HG03571 (cell line): Measurements from ENCODE around the gene SLBP.

ENCODE experiments used
- ATAC-seq: cut with Tn5 transposase; IDR thresholded peaks from one replicate; pipeline ENCODE4 v1.9.1; 2021; ENCODE audit not compliant: unreplicated experiment

Gene SLBP

GRCh38 chr4:1749370-1749769 is 37.3 kb upstream of the SLBP start:
- no peak for ATAC-seq

DNA sequence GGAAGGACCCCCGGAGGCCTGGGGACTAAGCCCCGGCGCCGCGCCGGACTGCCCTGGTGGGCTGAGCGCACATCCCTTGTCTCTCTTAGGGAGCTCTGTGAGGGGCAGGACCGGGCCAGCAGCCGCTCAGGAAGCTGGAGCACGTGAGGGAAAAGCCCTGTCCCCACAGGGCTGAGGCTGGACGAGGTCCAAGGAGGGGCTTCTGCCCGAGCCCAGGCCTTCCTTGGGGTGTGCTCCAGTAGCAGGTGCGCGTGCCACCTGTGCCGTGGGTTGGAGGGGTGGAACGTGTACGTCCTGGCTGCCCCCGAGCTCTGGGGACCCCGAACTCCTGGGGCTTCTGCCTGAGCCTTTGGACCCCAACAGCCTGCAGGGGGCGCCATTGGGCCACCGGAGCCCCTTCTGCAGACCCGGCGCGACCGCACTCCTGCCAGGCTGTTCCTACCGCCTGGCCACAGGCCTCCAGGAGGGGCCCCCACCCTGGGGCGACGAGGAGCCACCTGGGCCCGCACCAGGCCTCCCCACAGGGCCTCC is 36.4 kb upstream of the SLBP start:
- ATAC-seq = no peak

- no peak for ATAC-seq
Measured at GRCh38 chr4:1747603-1747967, 35.5 kb upstream of the SLBP start.

GRCh38 chr4:1746919-1747602 is 34.9 kb upstream of the SLBP start:
- no peak for ATAC-seq

- peak; percentile 63 for ATAC-seq
Measured at GRCh38 chr4:1746265-1746691, 34.2 kb upstream of the SLBP start.

GRCh38 chr4:1745697-1746096 is 33.6 kb upstream of the SLBP start:
- no peak for ATAC-seq

DNA sequence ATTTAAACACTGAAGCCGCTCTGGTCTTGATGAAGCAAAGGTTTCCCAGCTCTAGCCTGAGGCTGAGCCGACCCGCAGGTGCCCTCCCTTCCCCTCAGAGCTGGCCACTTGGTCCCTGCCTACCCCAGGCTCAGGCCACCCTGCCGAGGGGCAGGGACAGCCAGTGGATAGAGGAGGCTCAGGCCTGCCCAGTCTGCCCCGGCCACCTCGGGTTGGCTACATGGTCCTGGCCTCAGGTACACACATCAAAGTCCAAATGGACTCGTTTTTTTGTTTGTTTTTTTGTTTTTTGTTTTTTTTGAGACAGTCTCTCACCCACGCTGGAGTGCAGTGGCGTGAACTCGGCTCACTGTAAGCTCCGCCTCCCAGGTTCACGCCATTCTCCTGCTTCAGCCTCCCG is 33.0 kb upstream of the SLBP start:
- ATAC-seq = no peak

DNA sequence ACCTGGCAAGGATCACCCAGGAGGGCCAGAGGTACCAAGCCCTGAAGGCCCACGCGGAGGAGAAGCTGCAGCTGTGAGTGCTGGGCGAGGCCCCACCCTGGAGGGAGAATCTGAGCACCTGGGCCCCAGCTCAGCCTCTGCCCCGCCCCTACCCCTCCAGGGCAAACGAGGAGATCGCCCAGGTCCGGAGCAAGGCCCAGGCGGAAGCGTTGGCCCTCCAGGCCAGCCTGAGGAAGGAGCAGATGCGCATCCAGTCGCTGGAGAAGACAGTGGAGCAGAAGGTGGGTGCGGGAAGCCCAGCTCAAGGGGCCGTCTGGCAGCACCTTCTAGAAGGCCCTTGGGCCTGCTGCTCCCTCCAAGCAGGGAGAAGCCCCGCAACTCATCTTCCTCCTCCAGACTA is 32.4 kb upstream of the SLBP start:
- ATAC-seq = no peak

DNA sequence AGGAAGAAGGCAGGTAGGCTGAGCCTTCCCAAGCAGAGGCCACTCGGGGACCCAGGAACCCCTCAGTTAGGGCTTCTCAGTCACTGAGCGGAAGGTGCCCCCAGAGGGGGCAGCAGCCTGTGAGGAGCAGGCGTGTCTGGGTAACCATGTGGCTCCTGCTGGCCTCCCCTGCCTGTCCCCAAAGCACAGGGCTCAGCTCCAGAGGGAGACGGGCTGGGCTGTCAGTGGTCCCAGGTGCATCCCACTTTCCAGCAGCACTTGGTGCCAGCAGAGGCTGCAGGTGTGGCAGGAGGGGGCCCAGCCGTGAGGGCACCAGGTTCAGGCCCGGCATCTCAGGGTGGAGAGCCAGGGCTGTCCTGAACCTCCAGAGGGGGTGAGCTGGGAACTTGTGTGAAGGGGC is 31.9 kb upstream of the SLBP start:
- no peak for ATAC-seq

DNA sequence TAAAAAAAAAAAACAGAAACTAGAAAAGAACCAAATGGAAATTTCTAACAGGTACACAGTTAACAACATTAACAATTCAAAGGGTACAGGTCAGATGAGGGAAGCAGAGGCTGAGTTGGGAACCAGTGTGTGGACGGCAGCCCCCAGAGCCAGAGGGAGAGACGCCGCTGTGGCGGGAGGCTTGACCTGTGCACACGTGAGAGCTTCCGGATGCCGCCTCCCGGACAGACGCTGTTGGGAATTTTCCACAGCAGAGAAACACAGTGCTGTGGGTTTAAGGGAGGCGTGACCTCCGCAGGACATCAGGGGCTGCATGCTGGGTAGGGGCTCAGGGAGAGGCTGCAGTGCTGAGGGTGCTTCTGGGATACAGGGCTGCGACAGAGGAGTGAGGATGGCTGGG is 31.4 kb upstream of the SLBP start:
- ATAC-seq = no peak

DNA sequence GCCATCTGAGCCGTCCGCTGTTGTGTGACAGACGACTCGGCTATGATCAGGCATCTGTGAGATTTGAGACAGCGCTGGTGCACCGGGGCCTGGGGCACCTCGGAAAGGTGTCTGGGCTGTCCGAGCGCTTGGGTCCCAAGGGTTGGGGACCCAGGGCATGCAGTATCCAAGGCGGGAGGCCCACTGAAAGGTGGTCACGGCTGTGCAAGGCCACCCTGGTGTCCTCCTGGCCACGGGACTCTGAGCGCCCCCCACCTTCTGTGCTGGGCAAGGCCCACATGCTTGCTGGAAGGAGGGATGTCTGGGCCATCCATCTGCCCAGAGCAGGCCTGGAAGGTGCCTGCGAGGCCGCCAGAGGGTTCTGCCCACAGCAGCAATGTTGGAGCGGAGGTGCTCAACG is 29.1 kb upstream of the SLBP start:
- no peak for ATAC-seq

GRCh38 chr4:1740021-1740545 is 28.0 kb upstream of the SLBP start:
- no peak for ATAC-seq

DNA sequence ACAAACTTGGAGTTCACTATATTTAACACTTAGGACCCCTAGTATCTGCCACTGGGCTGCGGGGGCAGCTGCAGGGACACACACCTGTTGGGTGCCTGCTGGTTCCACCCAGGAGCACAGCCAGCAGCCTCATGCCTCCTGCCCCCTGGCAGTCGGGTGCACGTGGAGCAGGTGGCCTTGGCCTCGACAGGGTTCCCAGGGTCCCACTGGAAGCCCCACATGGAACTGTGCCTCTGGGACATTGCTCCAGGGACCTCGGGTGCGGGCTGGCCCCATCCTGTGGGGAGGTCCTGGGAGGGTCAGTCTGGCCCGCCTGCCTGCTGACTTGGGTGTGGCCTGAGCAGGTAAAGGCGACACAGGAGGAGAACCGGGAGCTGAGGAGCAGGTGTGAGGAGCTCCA is 27.2 kb upstream of the SLBP start:
- no peak for ATAC-seq

DNA sequence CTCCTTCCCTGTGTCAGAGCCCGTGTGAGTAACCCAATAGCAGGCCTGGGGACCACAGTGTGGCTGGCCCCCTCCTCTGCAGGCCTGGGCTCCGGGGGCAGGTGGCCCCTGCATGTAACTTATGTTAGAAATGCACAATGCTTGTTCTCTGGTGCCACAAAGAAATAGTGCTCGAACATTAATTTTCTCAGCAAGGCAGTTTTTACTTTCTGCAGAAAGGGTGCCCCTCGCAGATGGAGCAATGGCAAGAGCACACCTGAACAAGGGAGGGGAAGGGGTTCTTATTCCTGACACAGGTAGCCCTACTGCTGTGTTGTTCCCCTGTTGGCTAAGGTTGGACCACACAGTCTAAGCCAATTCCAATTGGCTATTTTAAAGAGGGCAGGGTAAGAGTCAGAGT is 26.3 kb upstream of the SLBP start:
- no peak for ATAC-seq

- ATAC-seq = no peak
Measured at GRCh38 chr4:1737666-1738065, 25.5 kb upstream of the SLBP start.

DNA sequence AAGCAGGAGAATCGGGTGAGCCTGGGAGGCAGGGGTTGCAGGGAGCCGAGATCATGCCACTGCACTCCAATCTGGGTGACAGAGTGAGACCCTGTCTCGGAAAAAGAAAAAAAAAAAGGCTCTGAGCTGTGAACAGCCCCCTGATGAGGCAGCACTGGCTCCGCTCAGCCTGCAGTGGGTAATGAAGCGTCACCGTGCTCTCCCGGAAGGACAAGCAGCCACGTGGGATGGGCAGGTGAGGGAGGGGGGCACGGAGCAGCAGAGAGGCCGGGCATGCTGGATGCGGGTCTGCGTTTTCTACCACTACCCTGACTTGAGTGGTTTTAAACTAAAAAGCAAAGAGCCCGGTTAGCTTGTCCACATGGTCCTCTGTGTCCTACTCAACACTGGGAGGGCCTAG is 24.7 kb upstream of the SLBP start:
- no peak for ATAC-seq

- no peak for ATAC-seq
Measured at GRCh38 chr4:1735215-1735614, 23.1 kb upstream of the SLBP start.

DNA sequence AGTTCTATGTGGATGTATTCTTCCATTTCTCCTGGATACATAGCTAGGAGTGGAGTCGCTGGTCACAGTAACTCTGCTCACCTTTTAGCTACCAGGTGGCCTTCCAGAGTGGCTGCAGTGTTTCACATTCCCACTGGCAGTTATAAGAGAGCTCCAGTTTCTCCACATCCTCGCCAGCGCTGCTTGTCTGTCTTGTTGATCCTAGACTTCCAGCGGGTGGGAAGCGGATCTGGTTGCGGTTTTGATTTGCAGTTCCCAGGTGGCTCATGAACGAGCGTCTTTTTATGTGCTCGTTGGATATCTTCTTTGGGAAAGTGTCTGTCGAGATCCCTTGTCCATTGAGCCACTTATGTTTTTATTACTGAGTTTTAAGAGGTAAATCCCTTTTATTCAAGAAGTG is 20.8 kb upstream of the SLBP start:
- no peak for ATAC-seq

DNA sequence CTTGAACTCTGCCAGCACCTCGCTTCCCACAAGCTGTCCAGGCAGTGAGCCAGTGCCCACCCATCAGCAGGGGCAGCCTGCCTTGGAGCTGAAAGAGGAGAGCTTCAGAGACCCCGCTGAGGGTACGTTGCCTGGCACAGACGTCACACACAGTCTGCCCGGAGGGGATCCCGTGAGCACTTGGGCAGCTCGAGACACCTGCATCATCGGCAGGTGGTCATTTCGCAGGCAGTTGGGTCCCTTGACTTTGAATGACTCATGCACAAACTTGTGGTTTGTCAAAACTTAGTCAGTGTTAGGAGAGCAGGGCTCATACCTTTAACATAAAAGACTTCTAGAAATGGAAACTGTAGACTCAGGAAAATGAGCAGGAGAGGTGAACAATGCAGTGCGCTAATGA is 19.1 kb upstream of the SLBP start:
- no peak for ATAC-seq

GRCh38 chr4:1730532-1731135 is 18.5 kb upstream of the SLBP start:
- ATAC-seq = no peak

DNA sequence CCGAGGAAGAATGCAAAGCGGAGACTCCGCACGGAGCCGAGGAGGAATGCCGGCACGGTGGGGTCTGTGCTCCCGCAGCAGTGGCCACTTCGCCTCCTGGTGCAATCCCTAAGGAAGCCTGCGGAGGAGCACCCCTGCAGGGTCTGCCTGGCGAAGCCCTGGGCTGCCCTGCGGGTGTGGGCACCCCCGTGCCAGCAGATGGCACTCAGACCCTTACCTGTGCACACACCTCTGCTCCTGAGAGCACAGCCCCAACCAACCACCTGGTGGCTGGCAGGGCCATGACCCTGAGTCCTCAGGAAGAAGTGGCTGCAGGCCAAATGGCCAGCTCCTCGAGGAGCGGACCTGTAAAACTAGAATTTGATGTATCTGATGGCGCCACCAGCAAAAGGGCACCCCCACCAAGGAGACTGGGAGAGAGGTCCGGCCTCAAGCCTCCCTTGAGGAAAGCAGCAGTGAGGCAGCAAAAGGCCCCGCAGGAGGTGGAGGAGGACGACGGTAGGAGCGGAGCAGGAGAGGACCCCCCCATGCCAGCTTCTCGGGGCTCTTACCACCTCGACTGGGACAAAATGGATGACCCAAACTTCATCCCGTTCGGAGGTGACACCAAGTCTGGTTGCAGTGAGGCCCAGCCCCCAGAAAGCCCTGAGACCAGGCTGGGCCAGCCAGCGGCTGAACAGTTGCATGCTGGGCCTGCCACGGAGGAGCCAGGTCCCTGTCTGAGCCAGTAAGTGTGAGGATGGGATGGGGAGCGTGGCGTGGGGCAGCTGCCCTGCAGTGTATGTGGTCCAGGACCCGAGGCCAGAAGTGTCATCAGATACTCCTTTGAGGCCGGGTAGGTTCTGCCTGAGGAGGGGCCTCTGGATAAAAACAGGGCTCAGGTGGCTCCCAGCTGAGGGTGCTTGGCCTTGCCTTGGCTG is 16.2 kb upstream of the SLBP start:
- no peak for ATAC-seq
